ENCODE results near the gene ABCB9. TPM values are rescaled to one million over a fixed set of nuclear protein-coding genes. Genes with fewer than 3 reads are reported as not detected.

The ABCB9 gene
- total and polyA plus RNA-seq, 8 donors: 4.5 to 11.8 (median 8.3) TPM

DNA sequence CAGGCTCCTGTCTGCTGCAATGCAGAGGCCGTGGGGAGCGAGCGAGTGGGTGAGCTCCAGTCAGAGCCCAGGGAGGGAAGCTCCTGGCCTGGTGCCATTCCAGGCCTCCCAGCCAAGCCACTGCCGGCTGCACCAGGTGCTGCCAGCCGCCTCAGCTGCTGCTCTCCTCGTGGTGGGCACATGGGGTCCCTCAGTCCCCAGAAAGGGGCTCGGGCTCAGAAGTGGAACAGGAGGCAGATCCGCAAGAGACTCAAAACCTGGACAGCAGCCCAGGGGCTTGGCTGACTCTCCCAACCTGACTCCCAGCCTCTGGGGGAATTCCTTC lies 2.4 kb downstream of the ABCB9 start:
- TF ChIP-seq, protein P1, sequence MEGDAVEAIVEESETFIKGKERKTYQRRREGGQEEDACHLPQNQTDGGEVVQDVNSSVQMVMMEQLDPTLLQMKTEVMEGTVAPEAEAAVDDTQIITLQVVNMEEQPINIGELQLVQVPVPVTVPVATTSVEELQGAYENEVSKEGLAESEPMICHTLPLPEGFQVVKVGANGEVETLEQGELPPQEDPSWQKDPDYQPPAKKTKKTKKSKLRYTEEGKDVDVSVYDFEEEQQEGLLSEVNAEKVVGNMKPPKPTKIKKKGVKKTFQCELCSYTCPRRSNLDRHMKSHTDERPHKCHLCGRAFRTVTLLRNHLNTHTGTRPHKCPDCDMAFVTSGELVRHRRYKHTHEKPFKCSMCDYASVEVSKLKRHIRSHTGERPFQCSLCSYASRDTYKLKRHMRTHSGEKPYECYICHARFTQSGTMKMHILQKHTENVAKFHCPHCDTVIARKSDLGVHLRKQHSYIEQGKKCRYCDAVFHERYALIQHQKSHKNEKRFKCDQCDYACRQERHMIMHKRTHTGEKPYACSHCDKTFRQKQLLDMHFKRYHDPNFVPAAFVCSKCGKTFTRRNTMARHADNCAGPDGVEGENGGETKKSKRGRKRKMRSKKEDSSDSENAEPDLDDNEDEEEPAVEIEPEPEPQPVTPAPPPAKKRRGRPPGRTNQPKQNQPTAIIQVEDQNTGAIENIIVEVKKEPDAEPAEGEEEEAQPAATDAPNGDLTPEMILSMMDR (IDR thresholded peaks at IDR 0.05): no peak
- Histone ChIP-seq H3K9me3 (no peaks in the 10 kb centered on the region), H3K36me3 (peaks cover 0 to 7% of the 10 kb centered on the region in 2 donors), H3K4me1 (peaks cover 23 to 29% of the 10 kb centered on the region in 2 donors), H3K27me3 (no peaks in the 10 kb centered on the region), H3K4me3 (no peak overlapping the region), H3K27ac (no peak overlapping the region)
- DNase-seq (peak in 3 of 4 donors; percentile 37 to 73 (median 41)), ATAC-seq (no peak)
- intact Hi-C loops (cut with DNase I): no loop called here

DNA sequence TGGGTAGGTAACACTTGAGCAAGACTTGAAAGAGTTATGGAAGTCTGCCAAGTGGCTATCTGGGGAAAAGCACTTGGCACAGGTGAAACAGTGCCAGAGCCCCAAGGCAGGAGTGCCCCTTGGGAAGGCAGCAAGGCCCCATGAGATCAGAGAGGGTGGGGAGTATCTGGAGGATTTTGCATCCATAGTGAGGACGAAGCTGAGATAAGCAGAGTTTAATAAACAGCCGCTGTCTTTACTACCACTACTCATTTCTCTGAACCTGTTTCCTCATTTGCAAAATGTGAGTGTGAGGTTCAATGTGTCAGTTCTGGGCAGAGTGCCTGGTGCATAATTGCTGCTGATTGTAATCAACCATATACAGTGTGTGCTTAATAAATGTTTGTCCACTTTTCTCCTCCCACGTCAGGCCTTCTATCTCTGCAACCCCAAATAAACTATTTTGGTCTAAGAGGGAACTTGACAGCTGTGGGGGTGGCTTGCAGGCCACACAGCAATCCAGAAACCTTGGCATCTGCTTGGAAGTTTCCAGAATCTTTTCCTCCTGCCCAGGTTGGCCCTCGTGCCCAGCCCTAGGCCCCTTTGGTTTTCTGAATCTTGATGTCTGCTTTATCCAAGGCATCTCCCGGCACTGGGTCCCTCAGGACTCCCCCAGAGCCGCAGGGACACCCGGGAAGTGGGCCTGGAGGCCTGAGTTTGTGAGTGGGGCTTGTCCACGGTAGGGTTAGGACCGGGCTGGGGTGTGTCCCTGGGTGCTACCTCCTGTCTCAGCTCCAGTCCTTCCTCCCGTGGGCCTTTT lies 4.5 kb downstream of the ABCB9 start:
- no peaks in the 10 kb centered on the region for H3K9me3 ChIP-seq
- ATAC-seq (peak; percentile 9), DNase-seq (peak in 2 of 4 donors; percentile 46 to 54)
- intact Hi-C loops (cut with DNase I): no loop called here
- H3K36me3 ChIP-seq: peaks cover 0 to 7% of the 10 kb centered on the region in 2 donors
- TF ChIP-seq, protein P1 (IDR thresholded peaks at IDR 0.05): no peak
- H3K4me1 ChIP-seq: peaks cover 23 to 28% of the 10 kb centered on the region in 2 donors
- no peak overlapping the region for H3K4me3 ChIP-seq
- H3K27me3 ChIP-seq: no peaks in the 10 kb centered on the region
- H3K27ac ChIP-seq: peak overlapping the region; percentile 28 to 46

DNA sequence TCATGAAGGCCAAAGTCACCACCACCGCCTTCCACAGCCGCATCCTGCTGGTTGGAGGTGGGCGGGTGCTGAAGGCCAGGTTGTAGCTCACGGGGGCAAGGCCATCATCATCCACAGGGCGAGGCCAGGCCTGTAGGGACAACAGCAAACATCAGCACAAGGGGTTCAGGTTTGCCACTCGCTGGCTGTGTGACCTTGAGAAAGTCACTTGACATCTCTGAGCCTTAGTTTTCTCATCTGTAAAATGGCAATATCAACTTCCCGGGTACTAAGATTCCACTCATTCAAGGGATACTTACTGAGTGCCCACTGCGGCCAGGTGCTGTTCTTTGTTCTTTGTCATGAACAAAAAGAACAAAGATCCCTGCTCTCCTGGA lies 6.1 kb downstream of the ABCB9 start:
- Histone ChIP-seq H3K36me3 (peaks cover 0 to 7% of the 10 kb centered on the region in 2 donors), H3K9me3 (no peaks in the 10 kb centered on the region), H3K27ac (no peak overlapping the region), H3K4me3 (no peak overlapping the region), H3K4me1 (peaks cover 15% of the 10 kb centered on the region in 2 donors), H3K27me3 (no peaks in the 10 kb centered on the region)
- ATAC-seq (no peak), DNase-seq (no peak)
- intact Hi-C loops (cut with DNase I): no loop called here
- TF ChIP-seq, protein P1 (IDR thresholded peaks at IDR 0.05): no peak

DNA sequence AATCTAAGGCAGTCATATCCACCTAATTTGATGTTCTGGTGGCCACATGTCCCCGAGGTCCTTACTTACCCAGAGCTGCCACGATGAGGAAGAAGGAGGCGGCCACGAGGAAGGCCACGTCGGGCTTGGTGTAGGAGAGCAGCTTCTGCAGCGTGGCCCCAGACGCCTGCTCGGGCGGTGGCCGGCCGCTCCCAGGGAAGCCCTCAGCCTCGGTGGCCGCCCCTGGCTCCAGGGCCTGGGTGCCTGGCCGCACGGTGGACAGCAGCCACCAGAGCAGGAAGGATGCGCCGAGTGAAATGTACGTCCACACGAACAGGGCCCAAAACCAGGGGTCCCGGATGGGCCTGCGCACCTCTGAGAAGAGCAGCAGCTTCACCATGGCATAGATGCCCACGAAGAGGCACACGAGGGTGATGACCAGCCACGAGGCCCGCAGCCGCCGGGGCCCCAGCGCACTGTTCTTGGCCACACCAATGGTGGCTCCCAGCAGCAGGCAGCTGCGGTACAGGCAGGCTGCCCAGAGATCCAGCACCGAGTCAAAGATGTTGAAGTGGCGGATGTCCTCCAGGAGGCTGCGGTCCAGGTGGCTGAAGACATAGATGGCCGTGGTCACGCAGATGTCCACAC lies 6.6 kb downstream of the ABCB9 start:
- Histone ChIP-seq H3K36me3 (peaks cover 0 to 7% of the 10 kb centered on the region in 2 donors), H3K27me3 (no peaks in the 10 kb centered on the region), H3K4me1 (peaks cover 15% of the 10 kb centered on the region in 2 donors), H3K9me3 (no peaks in the 10 kb centered on the region), H3K4me3 (no peak overlapping the region), H3K27ac (no peak overlapping the region)
- no peak for ATAC-seq
- DNase-seq: peak in 1 of 4 donors; percentile 74
- TF ChIP-seq, protein P1 (IDR thresholded peaks at IDR 0.05): no peak
- intact Hi-C loops (cut with DNase I): no loop called here

DNA sequence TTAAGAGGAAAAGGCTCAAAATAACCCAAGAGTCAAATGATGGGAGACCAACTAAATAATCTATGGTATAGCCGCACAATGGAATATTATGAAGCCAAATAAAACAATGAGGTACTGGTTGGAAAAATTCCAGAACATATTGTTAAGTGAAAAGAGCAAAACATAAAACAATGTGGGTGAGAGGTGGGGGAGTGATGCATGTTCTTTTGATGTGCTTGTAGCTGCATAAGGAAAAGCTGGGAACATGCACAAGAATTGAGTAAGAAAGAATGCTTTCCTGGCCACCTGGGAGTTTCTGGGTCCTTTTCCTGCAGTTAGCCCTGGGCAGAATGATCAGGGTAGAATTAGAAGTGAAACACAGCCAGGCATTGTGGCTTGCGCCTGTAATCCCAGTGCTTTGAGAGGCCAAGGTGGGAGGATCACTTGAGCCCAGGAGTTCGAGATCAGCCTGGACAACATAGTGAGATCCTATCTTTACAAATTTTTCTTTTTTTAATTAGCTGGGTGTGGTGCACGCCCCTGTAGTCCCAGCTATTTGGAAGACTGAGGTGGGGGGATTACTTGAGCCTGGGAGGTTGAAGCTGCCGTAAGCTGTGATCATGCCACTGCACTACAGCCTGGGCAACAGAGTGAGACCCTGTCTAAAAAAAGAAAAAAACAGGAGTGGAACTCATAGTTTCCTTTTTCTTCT lies 7.9 kb downstream of the ABCB9 start:
- Histone ChIP-seq H3K27ac (no peak overlapping the region), H3K4me1 (peaks cover 5 to 6% of the 10 kb centered on the region in 2 donors), H3K9me3 (no peaks in the 10 kb centered on the region), H3K36me3 (peaks cover 0 to 7% of the 10 kb centered on the region in 2 donors), H3K4me3 (no peak overlapping the region), H3K27me3 (no peaks in the 10 kb centered on the region)
- no peak for ATAC-seq
- intact Hi-C loops (cut with DNase I): no loop called here
- no peak for DNase-seq
- TF ChIP-seq, protein P1 (IDR thresholded peaks at IDR 0.05): no peak

Data from left lung (tissue), 10 donors.